GM12878 (cell line): ENCODE data around the gene HTR3C. TPM values are rescaled to one million over a fixed set of nuclear protein-coding genes. Genes with fewer than 3 reads are reported as not detected.

Source experiments
- ATAC-seq: fragments of 200-7000 bp; cut with Tn5 transposase; 3 replicates; pipeline ENCODE4 v1.9.1; 2020; ENCODE audit warnings: mild to moderate bottlenecking, moderate library complexity
- BruUV-seq: library from RNA; stranded (reverse); fragments of 400-500 nt; replicated peaks from 2 replicates; lab custom pipeline; 2021; lab: Mats Ljungman, UMichigan
- CTCF ChIA-PET: fragments of 300-600 bp; sonication (Branson Sonifier 250); formaldehyde crosslinking; extraction: SDS; loops from one replicate; lab custom pipeline; 2021; ENCODE audit warnings: inconsistent platforms; lab: Yijun Ruan, JAX
- POLR2A ChIA-PET: fragments of 350-600 bp; formaldehyde crosslinking; extraction: SDS; loops from one replicate; lab custom pipeline; 2021; ENCODE audit warnings: inconsistent platforms; lab: Charles Lee
- RAD21 ChIA-PET: fragments of 300-600 bp; sonication (Branson Sonifier 250); formaldehyde crosslinking; loops from one replicate; lab custom pipeline; 2023; ENCODE audit warnings: antibody characterized with exemption; ENCODE audit not compliant: unreplicated experiment; lab: Charles Lee
- SMC1A ChIA-PET: fragments of 300-600 bp; sonication (Branson Sonifier 250); formaldehyde crosslinking; loops from one replicate; lab custom pipeline; 2023; ENCODE audit not compliant: unreplicated experiment, uncharacterized antibody; lab: Charles Lee
- DNase-seq: peaks from one replicate; pipeline ENCODE4 v3.0.0-alpha.2; 2011; ENCODE audit warnings: low read depth, low spot score
- FAIRE-seq: peaks from 3 replicates; lab custom pipeline; 2011; peaks lifted over from hg19 to GRCh38; lab: Jason Lieb, UNC
- H2AFZ ChIP-seq: 2 replicates; pipeline ENCODE4 v1.6.0; 2011; ENCODE audit warnings: low read depth, low read length, control low read depth; ENCODE audit not compliant: control insufficient read depth
- H3K27ac ChIP-seq: 2 replicates; pipeline ENCODE4 v1.5.1; 2011; ENCODE audit warnings: control low read depth; ENCODE audit not compliant: control insufficient read depth, insufficient read depth
- H3K27me3 ChIP-seq, 2 experiments: replicated peaks in 1 of 2; 2 replicates each; pipeline versions ENCODE4 v1.6.0 to v1.6.1; 2011; ENCODE audit warnings: low read length in 1 of 2; ENCODE audit not compliant: control insufficient read depth in 2 of 2, insufficient read depth in 2 of 2
- H3K36me3 ChIP-seq, 2 experiments: 2 replicates each; pipeline ENCODE4 v1.5.1; 2011; ENCODE audit warnings: low read length in 1 of 2; ENCODE audit not compliant: control insufficient read depth in 2 of 2, insufficient read depth in 2 of 2
- H3K4me1 ChIP-seq: 2 replicates; pipeline ENCODE4 v1.6.1; 2011; ENCODE audit warnings: mild to moderate bottlenecking, low read length, moderate library complexity, mixed read lengths; ENCODE audit not compliant: control insufficient read depth, insufficient read depth
- H3K4me2 ChIP-seq: 2 replicates; pipeline ENCODE4 v1.6.0; 2011; ENCODE audit warnings: control low read depth; ENCODE audit not compliant: control insufficient read depth, insufficient read depth
- H3K4me3 ChIP-seq: fragments of 200-600 bp; sonication (generic); 2 replicates; pipeline ENCODE4 v1.5.1; 2016
- H3K79me2 ChIP-seq: 2 replicates; pipeline ENCODE4 v1.6.0; 2011; ENCODE audit warnings: low read length; ENCODE audit not compliant: control insufficient read depth, insufficient read depth
- H3K9ac ChIP-seq: 2 replicates; pipeline ENCODE4 v1.8.0; 2011; ENCODE audit warnings: low read length, control low read depth, mixed read lengths; ENCODE audit not compliant: control insufficient read depth, insufficient read depth
- H3K9me3 ChIP-seq: replicated peaks from 3 replicates; pipeline ENCODE4 v1.5.1; 2011; ENCODE audit warnings: mild to moderate bottlenecking, low read length; ENCODE audit not compliant: control insufficient read depth, insufficient read depth
- H4K20me1 ChIP-seq: 2 replicates; pipeline ENCODE4 v1.6.0; 2011; ENCODE audit not compliant: control insufficient read depth, insufficient read depth
- ASH2L ChIP-seq: fragments of 300-600, 200-600 bp; sonication (generic); IDR thresholded peaks from 2 replicates; pipeline ENCODE4 v1.6.1; 2017; ENCODE audit warnings: low read depth, mild to moderate bottlenecking, borderline replicate concordance
- FOS ChIP-seq: IDR thresholded peaks from 3 replicates; pipeline ENCODE4 v1.6.1; 2011; ENCODE audit warnings: borderline replicate concordance; ENCODE audit not compliant: insufficient read length; ENCODE audit errors: extremely low read depth
- RAD21 ChIP-seq: IDR thresholded peaks from 2 replicates; pipeline ENCODE4 v1.6.1; 2011; ENCODE audit warnings: mild to moderate bottlenecking, low read depth, low read length, moderate library complexity; ENCODE audit not compliant: insufficient read depth
- WGBS: methylation state at CpG from one replicate; pipeline ENCODE4 v1.1.6; 2016; ENCODE audit warnings: low lambda C conversion rate; ENCODE audit not compliant: insufficient replicate concordance, insufficient coverage; ENCODE audit errors: missing lambda C conversion rate; 5-methylcytosine and 5-hydroxymethylcytosine counted together
- in situ Hi-C: fragments of 300-500 bp; cut with MboI; formaldehyde crosslinking; loops from 9 replicates; pipeline ENCODE4 v1.14.3; 2018; ENCODE audit warnings: mixed read lengths
- intact Hi-C: fragments of 100-400 bp; cut with micrococcal nuclease; formaldehyde crosslinking; loops from one replicate; pipeline ENCODE4 v1.14.2; 2022; ENCODE audit not compliant: unreplicated experiment
- polyA plus RNA-seq, 11 experiments: library from polyadenylated mRNA; depleted of rRNA in 4 of 11; unstranded in 6 of 11; stranded (reverse) in 5 of 11; fragments of >200 nt; fragmentation: Nextera tagmentation in 4 of 11; fragmentation: Illumina TruSeq in 1 of 11; extraction: Ambion mirVana in 4 of 11; extraction: Trizol in 1 of 11; gene quantifications; 1 replicate in 1 of 11; 2 replicates in 10 of 11; pipeline versions ENCODE4 v1.2.1 to v1.2.3, GENCODE V29; 2011 to 2016; ENCODE audit warnings: inconsistent platforms in 2 of 11, missing spikeins in 2 of 11, low read depth in 1 of 11
- total RNA-seq, 4 experiments: library from RNA; depleted of rRNA in 3 of 4; stranded (reverse); fragments of >200 nt in 3 of 4; fragmentation: Illumina TruSeq in 1 of 4; extraction: Trizol in 1 of 4; gene quantifications; 2 replicates each; pipeline versions ENCODE4 v1.2.1 to v1.2.3, GENCODE V29; 2013 to 2021
- TF ChIP-seq, protein P1 (sequence below), 3 experiments: IDR thresholded peaks in 2 of 3; conservative IDR thresholded peaks in 1 of 3; 2 replicates each; pipeline ENCODE4 v1.5.1; 2011; ENCODE audit warnings: low read depth in 3 of 3, low read length in 3 of 3, mild to moderate bottlenecking in 3 of 3, control low read depth in 2 of 3, moderate library complexity in 2 of 3, inconsistent platforms in 1 of 3, mixed read lengths in 1 of 3; ENCODE audit not compliant: control insufficient read depth in 2 of 3, insufficient read depth in 1 of 3; ENCODE audit errors: extremely low read depth in 1 of 3
- TF ChIP-seq, protein P2 (sequence below): IDR thresholded peaks from 2 replicates; pipeline ENCODE4 v1.6.1; 2012; ENCODE audit warnings: low read depth, low read length, improper control_type of control experiment

HTR3C gene
- total and polyA plus RNA-seq, 10 of the 15 experiments (the other 5 are each of a cell fraction or from before 2014, with no cell fraction given): not detected

GRCh38 chr3:184039414-184039813 lies 13.4 kb upstream of the HTR3C start (continued):
- TF ChIP-seq, protein P1, sequence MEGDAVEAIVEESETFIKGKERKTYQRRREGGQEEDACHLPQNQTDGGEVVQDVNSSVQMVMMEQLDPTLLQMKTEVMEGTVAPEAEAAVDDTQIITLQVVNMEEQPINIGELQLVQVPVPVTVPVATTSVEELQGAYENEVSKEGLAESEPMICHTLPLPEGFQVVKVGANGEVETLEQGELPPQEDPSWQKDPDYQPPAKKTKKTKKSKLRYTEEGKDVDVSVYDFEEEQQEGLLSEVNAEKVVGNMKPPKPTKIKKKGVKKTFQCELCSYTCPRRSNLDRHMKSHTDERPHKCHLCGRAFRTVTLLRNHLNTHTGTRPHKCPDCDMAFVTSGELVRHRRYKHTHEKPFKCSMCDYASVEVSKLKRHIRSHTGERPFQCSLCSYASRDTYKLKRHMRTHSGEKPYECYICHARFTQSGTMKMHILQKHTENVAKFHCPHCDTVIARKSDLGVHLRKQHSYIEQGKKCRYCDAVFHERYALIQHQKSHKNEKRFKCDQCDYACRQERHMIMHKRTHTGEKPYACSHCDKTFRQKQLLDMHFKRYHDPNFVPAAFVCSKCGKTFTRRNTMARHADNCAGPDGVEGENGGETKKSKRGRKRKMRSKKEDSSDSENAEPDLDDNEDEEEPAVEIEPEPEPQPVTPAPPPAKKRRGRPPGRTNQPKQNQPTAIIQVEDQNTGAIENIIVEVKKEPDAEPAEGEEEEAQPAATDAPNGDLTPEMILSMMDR (IDR thresholded peaks at IDR 0.05 in 2 of 3, conservative IDR thresholded peaks at IDR 0.05 in 1 of 3; ENCODE audit: control insufficient read depth in 2 of 3, extremely low read depth in 1 of 3, insufficient read depth in 1 of 3, low read depth in 3 of 3, low read length in 3 of 3): no peak

GRCh38 chr3:184040010-184040409 lies 12.8 kb upstream of the HTR3C start:
- H4K20me1 ChIP-seq: no peaks in the 10 kb centered on the region
- H3K27ac ChIP-seq: no peak overlapping the region
- no peaks in the 10 kb centered on the region for H3K9me3 ChIP-seq
- intact Hi-C loops: no loop called here
- no peak for DNase-seq
- H2AFZ ChIP-seq: no peak overlapping the region
- FAIRE-seq: no peak
- no peak overlapping the region for H3K4me3 ChIP-seq
- CTCF ChIA-PET: interaction anchor here (1.1 to 1.4 kb wide), 2 partner anchors 41 to 144 kb away, joined by 3 to 4 read pairs; no protein-coding TSS in a partner anchor
- BruUV-seq: no TSS peak
- peaks cover 0 to 3% of the 10 kb centered on the region in 2 experiments; a peak in 1 of 4 replicates for H3K27me3 ChIP-seq
- TF ChIP-seq, protein P1 (IDR thresholded peaks at IDR 0.05 in 2 of 3, conservative IDR thresholded peaks at IDR 0.05 in 1 of 3; ENCODE audit: control insufficient read depth in 2 of 3, extremely low read depth in 1 of 3, insufficient read depth in 1 of 3, low read depth in 3 of 3, low read length in 3 of 3): peak in 1 of 3 experiments; percentile 18; a peak in 1 of 6 replicates
- no peak for TF ChIP-seq ASH2L
- TF ChIP-seq FOS: no peak
- TF ChIP-seq RAD21: peak; percentile 7; the same call in 1 of the 2 replicates
- TF ChIP-seq, protein P2, sequence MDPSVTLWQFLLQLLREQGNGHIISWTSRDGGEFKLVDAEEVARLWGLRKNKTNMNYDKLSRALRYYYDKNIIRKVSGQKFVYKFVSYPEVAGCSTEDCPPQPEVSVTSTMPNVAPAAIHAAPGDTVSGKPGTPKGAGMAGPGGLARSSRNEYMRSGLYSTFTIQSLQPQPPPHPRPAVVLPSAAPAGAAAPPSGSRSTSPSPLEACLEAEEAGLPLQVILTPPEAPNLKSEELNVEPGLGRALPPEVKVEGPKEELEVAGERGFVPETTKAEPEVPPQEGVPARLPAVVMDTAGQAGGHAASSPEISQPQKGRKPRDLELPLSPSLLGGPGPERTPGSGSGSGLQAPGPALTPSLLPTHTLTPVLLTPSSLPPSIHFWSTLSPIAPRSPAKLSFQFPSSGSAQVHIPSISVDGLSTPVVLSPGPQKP: no peak
- TF ChIP-seq, all 136 proteins: peak for 2
- peak; percentile 54; the same call in 2 of the 3 replicates for ATAC-seq
- Histone ChIP-seq H3K9ac (no peak overlapping the region), H3K4me1 (no peaks in the 10 kb centered on the region), H3K4me2 (no peak overlapping the region), H3K79me2 (no peaks in the 10 kb centered on the region), H3K36me3 (no peaks in the 10 kb centered on the region)
- POLR2A ChIA-PET: no interaction called here
- SMC1A ChIA-PET: no interaction called here
- RAD21 ChIA-PET: no interaction called here
- 18% methylated on average over 3 of the region's 3 CpGs for WGBS
- in situ Hi-C loops: no loop called here
